RCC 7860 (cell line): ENCODE data around the gene NR2F1.

Experiments used
- DNase-seq: peaks from one replicate; pipeline ENCODE4 v3.0.0-alpha.2; 2015; ENCODE audit warnings: low spot score
- FAIRE-seq: peaks from 2 replicates; lab custom pipeline; 2012; peaks lifted over from hg19 to GRCh38; lab: Jason Lieb, UNC

NR2F1 gene

DNA sequence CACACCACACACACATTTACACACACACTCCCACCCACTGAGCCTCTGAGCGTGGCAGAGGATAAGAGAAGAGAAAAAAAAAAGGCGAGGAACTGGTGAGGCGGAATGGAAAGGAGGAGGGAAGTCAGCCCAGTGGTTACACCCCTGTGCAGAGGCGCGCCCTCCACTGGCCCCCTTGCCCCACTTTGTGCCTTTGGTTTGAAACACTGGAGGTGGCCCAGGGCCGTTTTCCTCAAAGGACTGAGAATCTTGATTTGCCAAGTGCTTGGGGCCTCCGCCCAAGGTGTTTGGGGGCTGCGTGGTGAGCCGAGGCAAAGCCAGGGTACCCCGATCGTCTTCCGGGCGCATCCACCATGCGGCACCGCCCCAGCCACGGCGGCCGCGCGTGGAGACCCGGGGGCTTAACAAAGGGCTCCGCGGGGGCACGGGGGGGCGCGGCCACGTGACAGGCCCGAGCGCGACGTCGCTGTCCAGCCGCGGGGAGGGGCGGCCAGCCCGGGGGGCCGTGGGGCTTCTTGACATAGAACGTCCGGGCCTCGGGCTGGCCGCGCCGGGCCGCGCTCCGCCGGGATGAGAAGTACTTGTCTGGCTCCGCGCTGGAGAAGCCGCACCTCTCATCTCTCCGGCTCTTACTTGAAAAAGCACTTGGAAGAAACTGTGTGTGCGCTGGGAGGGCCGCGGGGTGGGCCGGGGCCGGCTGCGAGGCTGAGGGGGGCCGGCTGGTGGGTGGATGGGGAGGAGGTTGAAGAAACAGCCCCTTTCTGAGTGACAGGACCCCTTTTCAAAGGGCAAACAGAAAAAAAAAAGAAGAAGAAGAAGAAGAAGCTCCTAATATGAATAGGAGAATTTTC is 21.0 kb downstream of the NR2F1 start:
- DNase-seq (no peak), FAIRE-seq (no peak)

DNA sequence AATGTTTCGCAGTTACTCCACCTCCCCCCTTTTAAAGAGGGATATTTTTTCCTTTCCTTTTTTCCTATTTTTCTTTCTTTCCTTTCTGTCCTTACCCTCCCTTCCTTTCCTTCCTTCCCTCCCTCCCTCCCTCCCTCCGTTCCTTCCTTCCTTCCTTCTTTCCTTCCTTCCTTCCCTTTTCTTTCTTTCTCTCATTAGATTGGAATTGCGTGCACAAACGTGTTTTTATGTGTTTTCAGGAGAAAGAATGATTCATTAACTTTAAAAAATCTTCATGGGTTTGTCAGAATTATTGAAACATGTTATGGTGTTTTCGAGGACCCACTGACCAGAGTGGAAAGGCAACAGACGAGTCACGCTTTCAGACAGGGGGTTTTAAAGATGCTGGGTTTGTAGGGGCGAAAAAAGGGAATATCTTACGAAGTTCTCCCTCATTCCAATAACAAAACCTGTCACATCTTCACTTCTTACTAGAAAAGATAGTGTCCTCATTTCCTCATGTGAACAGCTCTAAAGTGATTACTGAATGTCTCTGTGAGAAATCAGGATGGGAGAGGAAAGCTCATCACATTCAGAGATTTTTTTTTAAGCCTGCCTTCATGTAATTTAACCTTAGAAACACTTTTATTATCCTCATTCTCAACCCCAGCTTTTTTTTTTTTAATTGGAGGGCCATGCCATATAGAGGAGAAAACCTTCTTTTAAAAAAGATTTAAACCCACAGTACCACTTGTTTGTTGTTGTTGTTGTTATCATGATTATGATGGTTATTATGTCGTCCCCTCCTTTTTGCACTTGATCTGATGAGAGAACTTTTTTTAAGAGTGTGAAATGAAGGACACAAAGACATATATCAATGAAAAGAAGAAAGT is 21.9 kb downstream of the NR2F1 start:
- FAIRE-seq (no peak), DNase-seq (no peak)

DNA sequence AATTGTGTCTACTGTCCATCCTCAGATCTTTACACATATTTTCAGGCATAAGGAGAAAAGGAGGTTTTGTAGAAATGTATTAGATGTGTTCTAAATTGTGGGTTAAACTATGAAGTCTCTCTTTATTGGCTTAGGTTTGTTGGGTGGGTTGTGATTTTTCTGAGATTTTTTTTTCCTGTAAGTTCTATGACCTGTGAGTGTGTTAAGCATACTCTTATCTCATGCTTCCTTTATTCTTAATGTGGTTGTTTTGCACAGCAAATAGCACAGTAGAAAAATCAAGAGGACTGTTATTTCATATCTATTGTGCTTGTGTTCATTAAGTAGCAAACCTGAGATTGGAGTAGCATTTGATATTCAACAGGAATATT is 23.3 kb downstream of the NR2F1 start:
- FAIRE-seq (no peak), DNase-seq (no peak)

DNA sequence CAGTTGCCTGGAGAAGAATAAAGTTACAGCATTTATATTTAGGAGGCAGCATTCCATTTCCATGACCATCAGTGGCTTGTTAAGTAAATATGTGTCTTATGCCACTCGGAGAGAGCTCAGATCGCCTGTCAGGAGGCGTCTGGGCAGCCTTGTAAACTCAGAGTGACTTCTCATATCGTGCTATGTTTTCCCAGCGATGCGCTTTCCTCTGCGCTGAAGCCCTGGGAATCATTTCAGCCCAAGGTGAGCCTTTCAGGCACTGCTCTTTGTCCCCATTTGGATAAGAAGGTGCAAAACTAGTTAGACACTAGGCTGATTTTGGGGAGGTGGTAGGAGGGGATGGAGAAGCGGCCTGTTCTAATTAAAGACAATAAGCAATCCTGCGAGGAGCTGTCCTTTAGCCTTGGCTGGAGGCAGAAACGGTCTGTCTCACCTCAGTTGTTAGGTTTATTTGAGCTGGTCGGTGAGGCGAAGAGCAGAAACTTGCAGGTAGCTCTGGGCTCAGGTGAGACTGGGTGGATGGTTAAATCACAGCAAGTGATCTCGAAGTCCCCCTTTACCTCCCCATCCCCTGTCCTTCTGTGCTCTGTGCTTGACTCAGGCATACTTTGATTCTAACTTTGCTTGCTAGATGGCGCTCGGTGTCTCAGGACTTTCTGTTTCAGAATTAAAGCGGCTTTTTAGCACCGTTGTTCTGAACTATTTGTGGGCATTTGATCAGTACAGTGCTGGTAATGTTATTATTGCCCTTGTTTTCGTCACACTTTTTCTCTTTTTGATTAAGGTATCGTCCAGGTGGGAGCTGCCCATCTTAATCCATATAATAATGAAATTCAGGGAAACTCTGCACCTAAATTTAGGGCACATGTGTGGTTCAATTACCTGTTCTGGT is 24.6 kb downstream of the NR2F1 start:
- no peak for DNase-seq
- no peak for FAIRE-seq

DNA sequence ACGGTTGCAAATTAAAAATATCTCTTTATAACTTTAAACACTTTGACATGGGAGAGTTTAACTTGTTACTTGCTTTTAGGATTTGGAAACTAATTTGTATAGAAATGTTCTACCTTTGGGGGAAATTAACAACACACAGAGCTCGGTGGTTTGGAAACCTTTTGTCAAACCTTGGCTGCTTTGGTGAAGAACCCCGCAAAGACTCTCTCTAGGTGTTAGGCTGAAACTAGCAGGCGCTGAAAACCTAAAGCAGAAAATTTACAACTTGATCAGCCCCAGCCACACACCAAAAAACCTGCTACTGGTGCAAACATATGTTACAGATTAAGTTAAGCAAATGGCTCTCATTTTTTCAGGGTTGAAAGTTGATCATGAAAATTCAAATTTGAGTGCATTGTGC is 25.8 kb downstream of the NR2F1 start:
- no peak for DNase-seq
- FAIRE-seq = no peak

DNA sequence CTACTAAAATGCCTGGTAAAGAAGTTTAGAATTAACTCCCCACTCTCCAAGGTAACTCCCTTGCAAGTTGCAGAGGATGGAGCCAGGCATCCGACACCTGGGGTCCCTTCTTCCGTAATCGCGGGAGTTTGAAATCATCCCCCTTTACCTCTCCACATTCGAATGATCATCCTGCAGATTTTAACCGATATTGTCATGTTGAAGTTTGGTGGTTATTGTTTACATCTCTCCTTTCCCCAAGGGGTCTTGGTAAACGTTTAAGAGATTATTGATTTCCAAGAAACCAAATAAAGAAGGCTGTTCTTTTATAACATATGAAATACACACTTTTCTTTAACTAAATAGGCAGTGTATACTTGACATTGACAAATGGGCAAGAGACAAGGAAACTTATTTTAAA is 26.7 kb downstream of the NR2F1 start:
- no peak for FAIRE-seq
- no peak for DNase-seq

DNA sequence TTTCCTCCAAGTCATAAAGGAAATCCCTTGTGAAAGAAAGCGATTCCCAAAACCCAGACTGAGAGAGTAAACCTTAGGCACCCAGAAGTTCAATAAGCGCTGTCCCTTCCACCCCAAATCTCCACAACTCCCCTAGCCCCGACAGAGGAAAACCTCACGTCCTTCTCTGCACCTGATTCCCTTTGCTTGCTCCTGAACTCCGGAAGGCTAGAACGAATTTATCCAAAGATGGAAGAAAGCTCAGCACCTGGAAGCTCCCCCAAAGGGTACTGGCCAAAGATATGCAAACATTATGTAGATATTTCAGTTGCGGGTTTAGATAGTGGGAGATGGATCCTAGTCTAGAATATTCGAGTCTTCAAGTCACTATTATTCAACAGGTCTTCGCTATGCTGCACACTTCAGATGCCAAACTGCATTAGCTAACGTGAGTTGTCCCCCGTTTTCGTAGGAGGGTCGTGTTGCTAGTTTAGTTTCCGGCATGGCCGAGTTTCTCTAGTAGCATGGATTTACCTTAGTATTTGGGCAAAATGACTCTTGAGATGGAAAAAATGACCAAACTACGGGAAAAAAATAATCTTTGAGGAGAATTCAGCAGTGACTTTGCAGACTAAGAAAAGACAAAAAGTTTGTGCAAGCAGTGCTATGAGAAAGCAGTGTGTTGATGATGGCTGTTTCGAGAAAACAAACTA is 27.7 kb downstream of the NR2F1 start:
- DNase-seq (no peak), FAIRE-seq (no peak)

DNA sequence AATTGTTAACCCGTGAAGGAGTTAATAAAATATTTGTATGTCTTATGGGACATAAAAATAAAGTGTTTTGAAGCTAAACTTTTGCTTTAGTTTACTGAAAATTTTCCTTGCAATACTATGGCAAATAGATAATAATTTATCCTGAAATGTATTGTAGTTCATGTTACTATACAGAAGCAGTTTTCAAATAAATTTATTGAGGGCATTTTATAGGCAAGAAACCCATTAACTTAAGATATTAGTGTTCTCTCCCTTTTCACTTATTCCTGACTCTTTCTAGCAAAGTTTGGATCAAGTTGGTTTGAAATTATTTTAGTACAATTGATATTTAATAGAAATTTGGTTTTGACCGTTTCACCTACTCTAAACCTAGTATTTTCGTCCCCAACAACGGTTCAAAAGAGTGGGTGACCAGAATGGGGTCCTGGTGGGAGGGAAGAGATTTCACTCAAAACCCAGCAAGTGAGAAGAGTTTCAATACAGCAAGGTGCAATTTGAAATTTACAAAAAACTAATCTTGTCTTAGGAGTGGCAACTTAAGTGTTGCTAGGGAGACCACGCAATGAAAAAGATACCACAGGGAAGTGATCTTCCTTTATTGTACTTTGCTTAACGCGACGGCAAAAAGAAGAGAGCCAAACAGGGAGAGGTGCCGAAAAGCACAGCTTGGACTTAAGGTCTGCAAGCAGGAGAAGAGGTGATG is 28.4 kb downstream of the NR2F1 start:
- DNase-seq (no peak), FAIRE-seq (no peak)

DNA sequence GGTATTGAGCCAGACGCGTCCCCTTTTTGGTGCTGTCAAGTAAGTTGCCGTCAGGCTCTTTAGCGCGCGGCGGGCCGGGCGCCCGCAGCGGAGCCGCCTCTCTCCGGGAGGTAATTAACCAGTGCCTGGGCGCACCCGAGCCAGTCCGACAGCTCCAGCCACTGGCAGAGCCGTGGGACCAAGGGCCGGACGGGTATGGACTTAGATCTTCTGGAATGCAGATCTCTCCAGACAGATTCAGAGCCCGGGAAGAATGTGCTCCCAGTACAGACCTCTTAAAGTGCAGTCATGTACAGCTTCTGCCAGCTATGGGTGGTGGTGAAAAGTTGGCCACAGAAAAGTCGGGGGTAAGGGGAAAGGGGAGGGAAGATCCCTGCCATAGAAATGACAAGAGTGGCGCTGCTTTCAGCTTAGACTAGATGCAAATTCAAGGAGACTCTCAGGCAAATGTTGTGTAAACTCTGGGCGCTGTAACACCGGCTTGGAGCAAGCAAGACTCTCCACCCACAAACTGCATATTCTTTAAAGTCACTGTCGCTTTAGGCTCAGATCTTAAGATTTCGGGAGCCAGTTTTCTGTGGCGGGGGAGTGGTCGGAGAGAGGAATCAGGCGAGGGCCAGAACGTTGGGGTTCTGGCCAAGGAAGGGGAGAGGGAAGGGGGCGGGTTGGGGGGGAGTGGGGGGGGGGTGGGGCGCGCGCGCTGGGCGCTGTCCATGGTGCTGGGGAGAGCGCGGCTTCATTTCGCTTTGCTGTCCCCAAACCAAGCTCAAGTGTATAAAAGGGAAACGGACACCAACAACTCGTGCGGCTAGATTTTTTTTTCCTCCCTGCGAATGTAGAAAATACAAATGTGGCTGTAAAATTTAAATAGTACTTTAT is 29.2 kb downstream of the NR2F1 start:
- DNase-seq (no peak), FAIRE-seq (no peak)

DNA sequence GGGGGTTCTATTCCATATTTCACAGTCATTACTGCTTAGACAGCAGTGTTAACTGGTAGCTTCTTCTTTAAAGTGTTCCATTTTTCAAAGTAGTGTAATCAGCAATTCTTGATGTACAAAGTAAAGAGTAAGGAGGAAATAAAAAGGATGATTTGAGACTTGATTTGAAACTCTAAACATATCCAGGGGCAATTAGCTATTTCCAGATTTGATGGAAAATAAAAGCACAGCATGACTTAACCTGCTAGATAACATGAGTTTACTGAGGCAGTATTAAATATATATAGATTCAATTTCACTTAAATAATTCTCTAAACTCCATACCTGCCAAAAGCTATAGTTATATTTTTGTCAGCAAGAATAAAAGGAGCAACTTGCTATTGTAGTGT is 29.8 kb downstream of the NR2F1 start:
- no peak for FAIRE-seq

DNA sequence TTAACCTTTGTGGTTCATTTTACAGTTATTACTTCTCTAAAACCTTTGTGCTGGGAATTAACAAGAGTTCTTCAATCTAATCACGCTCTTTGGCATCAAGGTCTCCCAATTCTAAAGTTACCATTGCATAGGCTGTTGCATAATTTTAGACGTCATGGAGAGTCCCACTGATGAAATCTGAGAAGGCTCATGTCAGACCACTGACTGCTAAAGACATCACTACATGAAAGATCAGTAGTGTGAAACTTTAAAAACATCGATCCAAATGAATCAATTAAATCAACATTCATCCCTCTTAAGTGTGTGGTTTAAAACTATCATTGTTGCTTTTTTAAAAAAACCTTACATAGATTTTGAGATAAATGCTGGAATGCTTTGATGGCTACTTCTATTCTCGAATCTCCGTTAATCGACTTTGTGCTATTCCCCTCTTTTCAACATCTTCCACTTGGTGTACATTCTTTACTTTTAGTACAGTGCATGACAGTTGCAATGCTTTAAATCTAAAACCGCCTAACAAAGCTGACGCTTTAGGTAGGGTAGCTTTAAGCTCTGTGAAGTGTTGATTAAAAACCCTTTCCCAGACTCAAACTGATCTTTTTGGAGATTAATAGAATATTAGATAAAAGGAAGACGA is 33.6 kb downstream of the NR2F1 start:
- FAIRE-seq (no peak), DNase-seq (no peak)

More for the DNA sequence above, 29.8 kb downstream of the NR2F1 start:
- no peak for DNase-seq

DNA sequence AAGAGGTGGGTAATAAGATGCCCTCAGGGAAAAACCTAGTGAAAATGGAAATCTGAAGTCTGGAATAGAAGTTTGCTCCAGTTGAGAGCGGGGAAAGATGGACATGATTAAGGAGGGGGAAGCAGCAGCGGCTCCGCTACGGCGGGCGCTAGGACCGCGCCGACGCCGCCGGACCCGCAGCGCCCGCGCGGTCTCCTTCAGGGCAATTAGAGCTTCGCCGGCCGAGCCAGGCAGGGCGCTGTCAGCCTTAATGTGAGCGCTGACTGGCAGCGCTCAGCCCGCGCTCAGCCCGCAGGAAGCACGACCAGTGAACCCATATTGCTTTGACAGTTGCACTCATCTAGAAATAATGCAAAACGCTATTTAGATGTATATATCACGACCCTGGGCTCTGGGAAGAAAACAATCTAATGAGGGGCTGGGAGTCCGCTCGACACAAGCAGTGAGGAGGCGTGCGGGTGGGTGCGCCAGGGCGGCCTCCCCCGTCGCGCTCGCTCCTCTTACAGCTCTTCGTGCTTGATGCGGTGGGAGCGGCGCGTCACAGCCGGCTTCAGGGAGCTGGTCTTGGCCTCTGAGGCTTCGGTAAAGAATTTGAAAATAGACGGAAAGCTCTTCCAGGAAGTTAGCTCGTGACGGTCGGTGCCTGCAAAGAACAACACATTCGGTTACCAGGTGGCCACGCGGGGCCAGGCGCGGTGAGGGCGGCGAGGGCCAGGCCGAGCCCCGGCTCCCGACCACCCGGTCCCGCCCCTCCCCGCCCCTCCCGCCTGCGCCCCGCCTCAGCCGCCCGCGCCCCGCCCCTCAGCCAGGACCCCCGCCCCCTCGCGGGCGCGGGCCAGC is 37.7 kb downstream of the NR2F1 start:
- peak; percentile 39 for DNase-seq
- no peak for FAIRE-seq

DNA sequence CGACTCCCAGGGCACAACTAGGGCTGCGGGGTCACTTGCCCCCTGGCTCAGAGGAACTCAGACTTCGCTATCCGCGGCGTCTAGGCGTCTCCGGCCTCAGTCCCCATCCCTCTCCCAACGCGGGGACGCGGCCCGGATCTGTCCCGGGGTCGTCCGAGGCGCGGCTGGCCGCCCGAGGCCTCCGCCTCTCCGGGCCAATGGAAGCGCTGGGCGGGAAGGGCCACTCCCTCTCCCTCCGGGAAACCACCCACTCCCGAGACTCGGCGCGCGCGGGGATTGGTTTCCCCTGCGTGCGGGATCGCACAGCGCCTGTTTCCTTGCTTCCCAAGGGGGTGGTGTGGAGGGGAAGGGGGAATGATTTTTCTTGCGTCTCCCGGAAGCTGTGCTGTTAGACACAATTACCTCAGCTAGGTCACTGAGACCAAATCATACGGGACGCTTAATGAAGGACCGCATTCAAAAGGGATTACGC is 38.3 kb downstream of the NR2F1 start:
- peak; percentile 49 for DNase-seq
- no peak for FAIRE-seq

DNA sequence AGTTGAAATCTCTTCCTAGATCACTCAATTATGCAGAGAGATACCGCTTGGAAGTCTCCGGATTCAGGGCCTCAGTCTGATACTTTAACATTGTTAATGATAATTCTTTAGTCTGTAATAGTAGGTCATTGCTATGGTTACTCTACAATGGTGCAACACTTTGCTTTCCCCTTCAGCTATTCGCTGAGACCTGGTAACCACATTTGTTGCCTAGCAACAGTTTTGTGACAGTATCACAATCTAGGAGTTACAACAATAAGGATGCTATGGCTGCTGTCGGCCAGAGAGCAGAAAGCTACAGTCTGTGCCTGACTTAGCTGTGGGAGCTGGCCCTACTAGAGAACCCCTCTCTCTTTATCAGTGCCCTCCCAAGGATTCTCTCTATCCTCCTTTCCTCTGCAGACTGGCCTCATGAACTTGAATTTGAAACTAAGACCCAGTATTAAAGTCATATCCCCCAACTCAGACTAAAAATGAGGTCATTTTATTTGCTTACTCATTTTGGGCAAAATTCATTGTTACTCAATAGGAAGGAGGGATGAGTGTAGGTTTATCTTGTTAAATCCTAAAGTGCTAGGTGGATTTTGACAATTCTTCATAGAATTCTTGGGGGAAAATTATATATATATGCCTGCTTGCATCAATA is 39.3 kb downstream of the NR2F1 start:
- FAIRE-seq = no peak
- DNase-seq = peak; percentile 51

DNA sequence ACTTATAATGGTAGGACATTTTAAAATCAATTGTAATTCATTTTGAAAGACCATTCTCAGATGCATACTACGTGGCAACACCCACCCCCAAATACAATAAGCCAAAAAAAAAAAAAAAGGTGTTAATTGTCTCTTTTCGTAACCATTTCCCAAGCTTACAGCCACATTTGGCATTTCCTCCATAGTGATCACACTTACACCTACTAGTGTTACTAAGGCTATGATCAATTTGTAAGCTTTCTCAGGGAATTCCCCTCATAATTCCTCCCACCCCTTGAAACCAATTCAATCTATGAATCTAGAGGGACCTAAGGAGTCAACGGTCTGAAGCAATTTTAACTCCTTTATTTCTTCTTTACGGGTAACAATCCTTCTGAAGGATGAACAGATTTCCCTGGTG is 40.1 kb downstream of the NR2F1 start:
- FAIRE-seq (no peak), DNase-seq (no peak)

DNA sequence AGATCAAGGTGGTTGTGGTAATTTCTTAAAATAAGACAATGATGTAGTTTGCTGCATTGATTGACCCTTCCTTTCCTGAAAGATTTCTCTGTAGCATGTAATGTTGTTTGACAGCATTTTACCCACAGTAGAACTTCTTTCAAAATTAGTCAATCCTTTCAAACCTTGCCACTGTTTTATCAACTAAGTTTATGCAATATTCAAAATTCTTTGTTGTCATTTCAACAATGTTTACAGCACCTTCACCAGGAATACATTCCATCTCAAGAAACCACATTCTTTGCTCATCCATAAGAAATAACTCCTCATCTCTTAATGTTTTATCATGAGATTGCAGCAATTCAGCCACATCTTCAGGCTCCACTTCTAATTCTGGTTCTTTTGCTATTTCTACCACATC is 43.8 kb downstream of the NR2F1 start:
- FAIRE-seq = no peak
- DNase-seq = no peak

DNA sequence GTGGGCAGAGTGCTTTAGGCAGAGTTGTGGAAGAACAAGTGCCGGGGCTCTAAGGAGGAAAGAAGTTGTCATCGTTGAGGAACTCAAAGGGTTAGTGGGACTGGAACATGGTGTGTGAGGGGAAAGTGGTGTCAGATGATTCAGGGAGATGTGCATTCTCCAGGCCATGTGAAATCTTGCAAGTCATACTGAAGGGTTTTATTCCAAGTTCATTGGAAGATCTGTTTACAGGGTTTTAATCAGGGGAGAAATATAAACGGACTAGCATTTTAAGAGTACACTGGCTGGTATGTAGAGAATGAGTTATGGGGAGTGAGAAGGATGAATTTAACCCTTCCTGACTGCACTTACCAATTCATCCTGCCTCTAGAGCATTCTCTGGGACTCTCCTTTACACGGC is 49.3 kb downstream of the NR2F1 start:
- FAIRE-seq (no peak), DNase-seq (no peak)
